Measurements from ENCODE around the gene PRM1.

PRM1 gene

GRCh38 chr16:11254913-11255736 is 26.0 kb downstream of the PRM1 start:
- Histone ChIP-seq H3K9ac (ENCODE audit: low read length) (peak overlapping the region; percentile 84), H2BK5ac (ENCODE audit: low read depth, low read length, poor library complexity, severe bottlenecking) (peak overlapping the region; percentile 63), H3K4ac (ENCODE audit: low read depth in 1 of 2, low read length in 2 of 2) (peak overlapping the region; percentile 67 to 89), H2BK120ac (ENCODE audit: low read depth, low read length) (no peak overlapping the region), H3K27me3 (ENCODE audit: control insufficient read depth in 1 of 2, insufficient read depth in 1 of 2, low read length in 2 of 2) (peaks cover 0 to 4% of the 10 kb centered on the region in 2 experiments), H3K4me1 (ENCODE audit: control insufficient read depth, insufficient read depth, low read depth, low read length) (peaks cover 42% of the 10 kb centered on the region), H4K8ac (ENCODE audit: low read length) (peak overlapping the region; percentile 83), H3K9me3 (ENCODE audit: control insufficient read depth, low read length) (no peaks in the 10 kb centered on the region), H3K27ac (ENCODE audit: low read length, poor library complexity, severe bottlenecking) (peak overlapping the region; percentile 57), H3K23ac (ENCODE audit: low read length in 2 of 2) (peak overlapping the region in 1 of 2 experiments; percentile 99), H4K91ac (ENCODE audit: low read length) (peak overlapping the region; percentile 90), H3K4me2 (ENCODE audit: low read length, poor library complexity, severe bottlenecking) (peak overlapping the region; percentile 90), H3K4me3 (ENCODE audit: insufficient read depth in 1 of 2, low read depth in 1 of 2, low read length in 2 of 2) (peak overlapping the region; percentile 80 to 84), H3K18ac (ENCODE audit: low read depth in 1 of 2, low read length in 2 of 2) (peak overlapping the region; percentile 89 to 97), H2AK5ac (ENCODE audit: low read length, severe bottlenecking) (no peak overlapping the region), H3K79me1 (replicated peaks; ENCODE audit: low read length, poor library complexity, severe bottlenecking) (peaks cover 5% of the 10 kb centered on the region), H2BK12ac (ENCODE audit: low read length in 2 of 2) (peak overlapping the region in 1 of 2 experiments; percentile 67), H3K36me3 (ENCODE audit: control insufficient read depth in 1 of 2, insufficient read depth in 2 of 2, low read depth in 1 of 2, low read length in 2 of 2) (peaks cover 0 to 24% of the 10 kb centered on the region in 2 experiments), H2BK15ac (ENCODE audit: low read depth, poor library complexity, severe bottlenecking) (peak overlapping the region; percentile 60), H3K14ac (ENCODE audit: low read length in 2 of 2) (peak overlapping the region in 1 of 2 experiments; percentile 44), H2AFZ (ENCODE audit: low read depth, low read length) (no peak overlapping the region)
- peak; percentile 65 for DNase-seq
- WGBS = under 1% methylated on average over 86 of the region's 105 CpGs

GRCh38 chr16:11253995-11254912 is 26.9 kb downstream of the PRM1 start:
- 30% methylated on average over 22 of the region's 29 CpGs for WGBS
- Histone ChIP-seq H4K8ac (ENCODE audit: low read length) (peak overlapping the region; percentile 83), H2AFZ (ENCODE audit: low read depth, low read length) (no peak overlapping the region), H4K91ac (ENCODE audit: low read length) (peak overlapping the region; percentile 64), H3K9ac (ENCODE audit: low read length) (peak overlapping the region; percentile 84), H3K23ac (ENCODE audit: low read length in 2 of 2) (peak overlapping the region in 1 of 2 experiments; percentile 99), H2BK15ac (ENCODE audit: low read depth, poor library complexity, severe bottlenecking) (peak overlapping the region; percentile 60), H3K9me3 (ENCODE audit: control insufficient read depth, low read length) (no peaks in the 10 kb centered on the region), H2BK12ac (ENCODE audit: low read length in 2 of 2) (no peak overlapping the region), H3K79me1 (replicated peaks; ENCODE audit: low read length, poor library complexity, severe bottlenecking) (peaks cover 5% of the 10 kb centered on the region), H2BK5ac (ENCODE audit: low read depth, low read length, poor library complexity, severe bottlenecking) (no peak overlapping the region), H3K36me3 (ENCODE audit: control insufficient read depth in 1 of 2, insufficient read depth in 2 of 2, low read depth in 1 of 2, low read length in 2 of 2) (peaks cover 0 to 33% of the 10 kb centered on the region in 2 experiments), H3K27me3 (ENCODE audit: control insufficient read depth in 1 of 2, insufficient read depth in 1 of 2, low read length in 2 of 2) (no peaks in the 10 kb centered on the region), H3K27ac (ENCODE audit: low read length, poor library complexity, severe bottlenecking) (no peak overlapping the region), H2BK120ac (ENCODE audit: low read depth, low read length) (no peak overlapping the region), H3K18ac (ENCODE audit: low read depth in 1 of 2, low read length in 2 of 2) (peak overlapping the region in 1 of 2 experiments; percentile 97), H3K4me3 (ENCODE audit: insufficient read depth in 1 of 2, low read depth in 1 of 2, low read length in 2 of 2) (peak overlapping the region; percentile 80 to 84), H3K4me2 (ENCODE audit: low read length, poor library complexity, severe bottlenecking) (peak overlapping the region; percentile 90), H3K4me1 (ENCODE audit: control insufficient read depth, insufficient read depth, low read depth, low read length) (peaks cover 50% of the 10 kb centered on the region), H3K14ac (ENCODE audit: low read length in 2 of 2) (peak overlapping the region in 1 of 2 experiments; percentile 8), H2AK5ac (ENCODE audit: low read length, severe bottlenecking) (no peak overlapping the region), H3K4ac (ENCODE audit: low read depth in 1 of 2, low read length in 2 of 2) (peak overlapping the region; percentile 4 to 89)
- DNase-seq = no peak

GRCh38 chr16:11253009-11253994 is 27.8 kb downstream of the PRM1 start:
- Histone ChIP-seq H3K36me3 (ENCODE audit: control insufficient read depth in 1 of 2, insufficient read depth in 2 of 2, low read depth in 1 of 2, low read length in 2 of 2) (peaks cover 0 to 33% of the 10 kb centered on the region in 2 experiments), H3K79me1 (replicated peaks; ENCODE audit: low read length, poor library complexity, severe bottlenecking) (peaks cover 5% of the 10 kb centered on the region), H3K18ac (ENCODE audit: low read depth in 1 of 2, low read length in 2 of 2) (peak overlapping the region in 1 of 2 experiments; percentile 26), H3K27ac (ENCODE audit: low read length, poor library complexity, severe bottlenecking) (no peak overlapping the region), H3K9ac (ENCODE audit: low read length) (peak overlapping the region; percentile 84), H3K4ac (ENCODE audit: low read depth in 1 of 2, low read length in 2 of 2) (no peak overlapping the region), H2BK12ac (ENCODE audit: low read length in 2 of 2) (peak overlapping the region in 1 of 2 experiments; percentile 6), H3K27me3 (ENCODE audit: control insufficient read depth in 1 of 2, insufficient read depth in 1 of 2, low read length in 2 of 2) (no peaks in the 10 kb centered on the region), H2BK5ac (ENCODE audit: low read depth, low read length, poor library complexity, severe bottlenecking) (no peak overlapping the region), H2BK120ac (ENCODE audit: low read depth, low read length) (no peak overlapping the region), H2AFZ (ENCODE audit: low read depth, low read length) (no peak overlapping the region), H3K4me3 (ENCODE audit: insufficient read depth in 1 of 2, low read depth in 1 of 2, low read length in 2 of 2) (peak overlapping the region; percentile 17 to 80), H3K14ac (ENCODE audit: low read length in 2 of 2) (peak overlapping the region in 1 of 2 experiments; percentile 38), H2BK15ac (ENCODE audit: low read depth, poor library complexity, severe bottlenecking) (no peak overlapping the region), H2AK5ac (ENCODE audit: low read length, severe bottlenecking) (peak overlapping the region; percentile 6), H3K4me1 (ENCODE audit: control insufficient read depth, insufficient read depth, low read depth, low read length) (peaks cover 47% of the 10 kb centered on the region), H3K9me3 (ENCODE audit: control insufficient read depth, low read length) (no peaks in the 10 kb centered on the region), H4K8ac (ENCODE audit: low read length) (no peak overlapping the region), H3K23ac (ENCODE audit: low read length in 2 of 2) (no peak overlapping the region), H4K91ac (ENCODE audit: low read length) (peak overlapping the region; percentile 2), H3K4me2 (ENCODE audit: low read length, poor library complexity, severe bottlenecking) (peak overlapping the region; percentile 55)
- WGBS = 77% methylated on average over 5 of the region's 5 CpGs
- DNase-seq = peak; percentile 60

Data from mesenchymal stem cell (in vitro differentiated cells and primary cell).